ENCODE data around the gene HAPLN3.

The HAPLN3 gene

GRCh38 chr15:88858934-88859333, 36.4 kb downstream of the HAPLN3 start:
- no peak for DNase-seq

GRCh38 chr15:88852476-88852875, 42.9 kb downstream of the HAPLN3 start:
- no peak for DNase-seq

GRCh38 chr15:88849376-88850072, 45.8 kb downstream of the HAPLN3 start:
- no peak for DNase-seq

- DNase-seq: no peak
Observed at GRCh38 chr15:88848203-88848602, 47.1 kb downstream of the HAPLN3 start.

- DNase-seq: no peak
Observed at GRCh38 chr15:88847144-88847543, 48.2 kb downstream of the HAPLN3 start.

- DNase-seq: no peak
Observed at GRCh38 chr15:88845616-88846015, 49.7 kb downstream of the HAPLN3 start.

GRCh38 chr15:88844749-88845386, 50.5 kb downstream of the HAPLN3 start:
- no peak for DNase-seq

- no peak for DNase-seq
Observed at GRCh38 chr15:88843334-88843733, 52.0 kb downstream of the HAPLN3 start.

- DNase-seq: no peak
Observed at GRCh38 chr15:88842156-88842555, 53.2 kb downstream of the HAPLN3 start.

- DNase-seq: no peak
Observed at GRCh38 chr15:88841236-88841635, 54.1 kb downstream of the HAPLN3 start.

GRCh38 chr15:88839961-88840360, 55.4 kb downstream of the HAPLN3 start:
- DNase-seq: no peak

- no peak for DNase-seq
Observed at GRCh38 chr15:88839146-88839545, 56.2 kb downstream of the HAPLN3 start.

- DNase-seq: no peak
Observed at GRCh38 chr15:88838667-88839066, 56.7 kb downstream of the HAPLN3 start.

GRCh38 chr15:88835646-88836045, 59.7 kb downstream of the HAPLN3 start:
- DNase-seq: no peak

- no peak for DNase-seq
Observed at GRCh38 chr15:88835119-88835518, 60.2 kb downstream of the HAPLN3 start.

- DNase-seq: no peak
Observed at GRCh38 chr15:88834211-88834812, 61.0 kb downstream of the HAPLN3 start.

GRCh38 chr15:88833731-88834100, 61.6 kb downstream of the HAPLN3 start:
- DNase-seq: no peak

GRCh38 chr15:88832820-88833730, 62.3 kb downstream of the HAPLN3 start:
- no peak for DNase-seq

GRCh38 chr15:88830016-88830415, 65.3 kb downstream of the HAPLN3 start:
- no peak for DNase-seq

- DNase-seq: no peak
Observed at GRCh38 chr15:88828791-88829190, 66.6 kb downstream of the HAPLN3 start.
